ENCODE data around the gene RTKN2. TPM values are rescaled to one million over a fixed set of nuclear protein-coding genes. Genes with fewer than 3 reads are reported as not detected.

The RTKN2 gene
- total and polyA plus RNA-seq, 2 donors (not counting 1 experiment from before 2014, with no cell fraction given) = 0.07 to 0.22 TPM

DNA sequence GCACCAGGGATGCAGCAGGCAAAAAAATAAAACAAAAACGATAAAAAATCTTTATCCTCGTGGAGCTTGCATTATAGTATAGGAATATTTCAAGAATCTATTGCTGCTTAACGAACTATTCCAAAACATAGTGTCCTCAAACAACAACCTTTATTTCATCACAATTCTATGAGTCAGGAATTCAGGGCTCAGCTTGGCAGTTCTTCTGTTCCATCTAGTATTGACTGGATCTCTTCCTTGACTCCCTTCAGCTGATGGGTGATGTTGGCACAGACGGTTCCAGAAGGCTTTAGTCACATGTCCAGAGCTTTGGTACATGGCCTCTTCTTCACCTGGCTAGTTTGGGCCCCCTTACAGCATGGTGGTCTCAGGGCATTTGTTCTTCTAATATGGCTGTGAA, 88.0 kb downstream of the RTKN2 start:
- H4K20me1 ChIP-seq (ENCODE audit: control insufficient read depth, insufficient read depth, low read length, poor library complexity, severe bottlenecking) = no peaks in the 10 kb centered on the region
- CTCF ChIA-PET = no interaction called here
- 100% methylated on average over 1 of the region's 4 CpGs for WGBS (ENCODE audit: insufficient coverage)
- POLR2A ChIA-PET = no interaction called here
- H3K79me2 ChIP-seq (ENCODE audit: control insufficient read depth, insufficient read depth, low read length) = no peaks in the 10 kb centered on the region
- no peaks in the 10 kb centered on the region for H3K27me3 Mint-ChIP-seq
- no peak overlapping the region for H2AFZ ChIP-seq (ENCODE audit: insufficient read depth, low read depth, low read length, poor library complexity, severe bottlenecking)
- H3K9me3 ChIP-seq (ENCODE audit: control extremely low read depth in 1 of 3, control insufficient read depth in 2 of 3, insufficient read depth in 1 of 3, low read length in 2 of 3) = peaks cover 0 to 1% (median 0%) of the 10 kb centered on the region in 3 donors
- H3K4me1 ChIP-seq (ENCODE audit: control insufficient read depth in 2 of 2, insufficient read depth in 2 of 2, low read length in 2 of 2) = peaks cover 6 to 9% of the 10 kb centered on the region in 2 donors
- no peak overlapping the region for H3K4me2 ChIP-seq (replicated peaks; ENCODE audit: low read depth, low read length, poor library complexity, severe bottlenecking)
- intact Hi-C loops (cut with micrococcal nuclease) = no loop called here
- no peak overlapping the region for H3K4me3 ChIP-seq (ENCODE audit: control extremely low read depth in 1 of 5, extremely low read depth in 1 of 5, insufficient read depth in 1 of 5, low read depth in 2 of 5, low read length in 4 of 5)
- H3K4me1 Mint-ChIP-seq = peaks cover 21% of the 10 kb centered on the region
- DNase-seq = no peak
- no peaks in the 10 kb centered on the region for H3K9me3 Mint-ChIP-seq (ENCODE audit: insufficient read depth)
- H3K9ac ChIP-seq (ENCODE audit: low read length) = no peak overlapping the region
- no peak for TF ChIP-seq EZH2 (IDR thresholded peaks at IDR 0.05; ENCODE audit: borderline replicate concordance, insufficient read depth, low read depth, low read length, poor library complexity, severe bottlenecking)
- TF ChIP-seq, protein P1, sequence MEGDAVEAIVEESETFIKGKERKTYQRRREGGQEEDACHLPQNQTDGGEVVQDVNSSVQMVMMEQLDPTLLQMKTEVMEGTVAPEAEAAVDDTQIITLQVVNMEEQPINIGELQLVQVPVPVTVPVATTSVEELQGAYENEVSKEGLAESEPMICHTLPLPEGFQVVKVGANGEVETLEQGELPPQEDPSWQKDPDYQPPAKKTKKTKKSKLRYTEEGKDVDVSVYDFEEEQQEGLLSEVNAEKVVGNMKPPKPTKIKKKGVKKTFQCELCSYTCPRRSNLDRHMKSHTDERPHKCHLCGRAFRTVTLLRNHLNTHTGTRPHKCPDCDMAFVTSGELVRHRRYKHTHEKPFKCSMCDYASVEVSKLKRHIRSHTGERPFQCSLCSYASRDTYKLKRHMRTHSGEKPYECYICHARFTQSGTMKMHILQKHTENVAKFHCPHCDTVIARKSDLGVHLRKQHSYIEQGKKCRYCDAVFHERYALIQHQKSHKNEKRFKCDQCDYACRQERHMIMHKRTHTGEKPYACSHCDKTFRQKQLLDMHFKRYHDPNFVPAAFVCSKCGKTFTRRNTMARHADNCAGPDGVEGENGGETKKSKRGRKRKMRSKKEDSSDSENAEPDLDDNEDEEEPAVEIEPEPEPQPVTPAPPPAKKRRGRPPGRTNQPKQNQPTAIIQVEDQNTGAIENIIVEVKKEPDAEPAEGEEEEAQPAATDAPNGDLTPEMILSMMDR (IDR thresholded peaks at IDR 0.05) = no peak
- H3K36me3 ChIP-seq (replicated peaks in 1 of 2; ENCODE audit: control extremely low read depth in 1 of 2, control insufficient read depth in 1 of 2, extremely low read depth in 1 of 2, insufficient read depth in 2 of 2, low read length in 1 of 2) = no peaks in the 10 kb centered on the region
- H3K27me3 ChIP-seq (replicated peaks in 1 of 4; ENCODE audit: control extremely low read depth in 1 of 4, control insufficient read depth in 3 of 4, insufficient read depth in 4 of 4, low read length in 3 of 4) = no peaks in the 10 kb centered on the region
- H3K27ac Mint-ChIP-seq = no peak overlapping the region
- no peak overlapping the region for H3K4me3 Mint-ChIP-seq
- no peak overlapping the region for H3K27ac ChIP-seq (ENCODE audit: low read length in 2 of 2)
- no peak for ATAC-seq (ENCODE audit: low read depth)

DNA sequence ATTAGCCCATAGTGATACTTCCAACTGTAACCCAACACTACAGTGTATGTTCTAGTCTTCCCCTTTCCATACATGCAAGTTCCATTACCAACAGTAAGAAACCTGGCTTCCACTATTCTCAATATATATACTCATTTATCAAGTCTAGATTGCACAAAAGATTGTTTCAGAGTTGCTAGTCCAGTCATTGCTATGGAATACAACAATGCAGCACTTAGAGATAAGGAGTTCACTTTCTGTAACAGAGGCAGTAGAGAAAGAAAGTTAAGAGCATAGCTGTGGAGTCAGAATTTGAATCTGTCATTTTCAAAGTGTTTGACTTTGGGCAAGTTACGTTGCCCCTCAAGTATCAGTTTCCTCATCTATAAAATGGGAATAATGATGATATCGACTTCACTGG, 90.1 kb downstream of the RTKN2 start:
- Histone ChIP-seq H3K27me3 (replicated peaks in 1 of 4; ENCODE audit: control extremely low read depth in 1 of 4, control insufficient read depth in 3 of 4, insufficient read depth in 4 of 4, low read length in 3 of 4) (no peaks in the 10 kb centered on the region), H3K79me2 (ENCODE audit: control insufficient read depth, insufficient read depth, low read length) (no peaks in the 10 kb centered on the region), H3K9ac (ENCODE audit: low read length) (no peak overlapping the region), H3K36me3 (replicated peaks in 1 of 2; ENCODE audit: control extremely low read depth in 1 of 2, control insufficient read depth in 1 of 2, extremely low read depth in 1 of 2, insufficient read depth in 2 of 2, low read length in 1 of 2) (no peaks in the 10 kb centered on the region), H3K4me1 (ENCODE audit: control insufficient read depth in 2 of 2, insufficient read depth in 2 of 2, low read length in 2 of 2) (peaks cover 4% of the 10 kb centered on the region in 2 donors), H3K4me2 (replicated peaks; ENCODE audit: low read depth, low read length, poor library complexity, severe bottlenecking) (no peak overlapping the region), H2AFZ (ENCODE audit: insufficient read depth, low read depth, low read length, poor library complexity, severe bottlenecking) (no peak overlapping the region), H3K9me3 (ENCODE audit: control extremely low read depth in 1 of 3, control insufficient read depth in 2 of 3, insufficient read depth in 1 of 3, low read length in 2 of 3) (no peaks in the 10 kb centered on the region), H3K27ac (ENCODE audit: low read length in 2 of 2) (no peak overlapping the region), H4K20me1 (ENCODE audit: control insufficient read depth, insufficient read depth, low read length, poor library complexity, severe bottlenecking) (no peaks in the 10 kb centered on the region), H3K4me3 (ENCODE audit: control extremely low read depth in 1 of 5, extremely low read depth in 1 of 5, insufficient read depth in 1 of 5, low read depth in 2 of 5, low read length in 4 of 5) (no peak overlapping the region)
- H3K4me3 Mint-ChIP-seq = no peak overlapping the region
- DNase-seq (no peak), ATAC-seq (ENCODE audit: low read depth) (no peak)
- TF ChIP-seq, protein P1 (IDR thresholded peaks at IDR 0.05) = no peak
- no peak for TF ChIP-seq EZH2 (IDR thresholded peaks at IDR 0.05; ENCODE audit: borderline replicate concordance, insufficient read depth, low read depth, low read length, poor library complexity, severe bottlenecking)
- CTCF ChIA-PET = no interaction called here
- intact Hi-C loops (cut with micrococcal nuclease) = no loop called here
- no peaks in the 10 kb centered on the region for H3K9me3 Mint-ChIP-seq (ENCODE audit: insufficient read depth)
- no peaks in the 10 kb centered on the region for H3K27me3 Mint-ChIP-seq
- H3K27ac Mint-ChIP-seq = no peak overlapping the region
- no CpG with 5 or more reads among the region's 2 CpGs for WGBS (ENCODE audit: insufficient coverage)
- POLR2A ChIA-PET = no interaction called here
- peaks cover 6% of the 10 kb centered on the region for H3K4me1 Mint-ChIP-seq
